ENCODE measurements around the gene TK1.

The TK1 gene

DNA sequence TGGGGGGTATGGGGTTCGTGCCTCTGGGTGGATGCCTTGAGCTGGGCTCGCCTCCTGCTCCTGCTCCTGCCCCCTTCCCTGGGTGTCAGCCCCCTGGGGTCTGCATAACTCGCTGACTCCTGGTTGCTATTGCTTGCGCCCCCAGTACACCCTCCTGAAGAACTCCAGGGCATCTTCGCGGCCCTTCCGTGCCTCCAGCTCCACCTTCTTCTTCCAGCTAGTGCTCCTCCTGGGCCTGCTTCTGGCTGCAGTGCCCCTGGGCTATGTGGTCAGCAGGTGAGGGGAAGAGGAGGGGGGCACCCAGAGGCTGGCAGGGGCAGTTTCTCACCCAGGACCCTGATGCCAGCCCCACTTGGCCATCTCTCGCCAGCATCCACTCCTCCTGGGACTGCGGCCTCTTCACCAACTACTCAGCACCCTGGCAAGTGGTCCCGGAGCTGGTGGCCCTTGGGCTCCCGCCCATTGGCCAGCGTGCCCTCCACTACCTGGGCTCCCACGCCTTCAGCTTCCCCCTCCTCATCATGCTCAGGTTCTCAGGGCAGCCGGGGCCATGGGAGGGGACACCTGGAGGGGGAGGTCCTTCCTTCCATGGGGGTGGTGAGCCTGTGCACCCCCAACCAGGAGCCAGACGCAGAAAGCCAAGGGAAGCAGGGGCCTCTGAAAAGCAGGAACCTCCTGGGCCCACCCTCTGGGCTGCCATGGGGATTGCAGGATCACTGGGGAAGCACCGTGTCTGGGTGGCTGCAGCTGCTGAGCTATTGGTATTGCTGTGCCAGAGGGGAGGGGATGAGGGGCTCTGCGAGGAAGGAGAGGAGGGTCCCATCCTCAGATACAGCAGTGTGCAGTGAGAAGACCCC is 48.4 kb downstream of the TK1 start:
- ChIA-PET POLR2A (ENCODE audit: low non-redundant PET) (interaction anchor here (0.6 kb wide), 1 partner anchor 29 kb away, joined by 7 read pairs; no protein-coding TSS in a partner anchor), CTCF (interaction anchor here (0.6 to 1.7 kb wide), 5 partner anchors 9 to 99 kb away, joined by 3 to 6 read pairs (median 4); partner anchors contain the start of gene TMC8)
- peak overlapping the region; percentile 92 for H3K27ac ChIP-seq
- no peak for DNase-seq (ENCODE audit: low spot score)
- TF ChIP-seq, protein P1, sequence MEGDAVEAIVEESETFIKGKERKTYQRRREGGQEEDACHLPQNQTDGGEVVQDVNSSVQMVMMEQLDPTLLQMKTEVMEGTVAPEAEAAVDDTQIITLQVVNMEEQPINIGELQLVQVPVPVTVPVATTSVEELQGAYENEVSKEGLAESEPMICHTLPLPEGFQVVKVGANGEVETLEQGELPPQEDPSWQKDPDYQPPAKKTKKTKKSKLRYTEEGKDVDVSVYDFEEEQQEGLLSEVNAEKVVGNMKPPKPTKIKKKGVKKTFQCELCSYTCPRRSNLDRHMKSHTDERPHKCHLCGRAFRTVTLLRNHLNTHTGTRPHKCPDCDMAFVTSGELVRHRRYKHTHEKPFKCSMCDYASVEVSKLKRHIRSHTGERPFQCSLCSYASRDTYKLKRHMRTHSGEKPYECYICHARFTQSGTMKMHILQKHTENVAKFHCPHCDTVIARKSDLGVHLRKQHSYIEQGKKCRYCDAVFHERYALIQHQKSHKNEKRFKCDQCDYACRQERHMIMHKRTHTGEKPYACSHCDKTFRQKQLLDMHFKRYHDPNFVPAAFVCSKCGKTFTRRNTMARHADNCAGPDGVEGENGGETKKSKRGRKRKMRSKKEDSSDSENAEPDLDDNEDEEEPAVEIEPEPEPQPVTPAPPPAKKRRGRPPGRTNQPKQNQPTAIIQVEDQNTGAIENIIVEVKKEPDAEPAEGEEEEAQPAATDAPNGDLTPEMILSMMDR (conservative IDR thresholded peaks at IDR 0.05; ENCODE audit: low read depth): no peak

DNA sequence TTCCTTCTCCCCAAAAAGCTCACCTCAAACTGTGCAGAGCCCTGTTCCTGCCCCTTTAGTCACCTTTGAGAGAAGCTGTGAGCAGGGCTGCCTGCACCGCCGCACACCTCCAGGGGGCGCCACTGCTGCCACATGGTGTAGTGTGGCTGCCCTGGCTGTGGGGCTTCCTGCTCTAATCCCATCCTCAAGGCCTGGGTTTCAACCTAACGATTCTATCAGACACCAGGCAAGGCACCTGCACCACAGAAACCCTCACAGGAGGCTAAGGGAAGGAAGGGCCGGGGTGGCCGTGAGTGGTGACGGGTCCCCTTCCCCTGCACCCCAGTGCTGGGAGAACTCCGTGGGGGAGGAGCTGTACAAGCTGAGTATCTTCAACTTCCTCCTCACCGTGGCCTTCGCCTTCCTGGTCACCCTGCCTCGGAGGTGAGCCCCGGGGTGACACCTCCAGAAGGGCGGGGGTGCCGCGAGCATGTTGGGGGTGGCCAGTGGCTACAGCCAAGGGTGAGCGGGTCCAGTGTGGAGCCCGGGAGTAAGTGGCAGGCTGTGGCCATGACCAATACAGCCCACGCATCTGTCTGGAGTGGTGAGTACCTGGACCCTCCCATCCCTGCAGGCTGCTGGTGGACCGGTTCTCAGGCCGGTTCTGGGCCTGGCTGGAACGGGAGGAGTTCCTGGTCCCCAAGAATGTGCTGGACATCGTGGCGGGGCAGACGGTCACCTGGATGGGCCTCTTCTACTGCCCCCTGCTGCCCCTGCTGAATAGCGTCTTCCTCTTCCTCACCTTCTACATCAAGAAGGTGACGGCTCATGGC is 49.3 kb downstream of the TK1 start:
- POLR2A ChIA-PET (ENCODE audit: low non-redundant PET): interaction anchor here (0.6 kb wide), 1 partner anchor 30 kb away, joined by 7 read pairs; no protein-coding TSS in a partner anchor
- DNase-seq (ENCODE audit: low spot score): no peak
- CTCF ChIA-PET: interaction anchor here (1.1 to 1.7 kb wide), 4 partner anchors 8 to 41 kb away, joined by 3 to 6 read pairs (median 4); partner anchors contain the start of gene TMC8
- peak overlapping the region; percentile 92; the same call in 1 of the 2 replicates for H3K27ac ChIP-seq
- TF ChIP-seq, protein P1 (conservative IDR thresholded peaks at IDR 0.05; ENCODE audit: low read depth): peak; percentile 37

DNA sequence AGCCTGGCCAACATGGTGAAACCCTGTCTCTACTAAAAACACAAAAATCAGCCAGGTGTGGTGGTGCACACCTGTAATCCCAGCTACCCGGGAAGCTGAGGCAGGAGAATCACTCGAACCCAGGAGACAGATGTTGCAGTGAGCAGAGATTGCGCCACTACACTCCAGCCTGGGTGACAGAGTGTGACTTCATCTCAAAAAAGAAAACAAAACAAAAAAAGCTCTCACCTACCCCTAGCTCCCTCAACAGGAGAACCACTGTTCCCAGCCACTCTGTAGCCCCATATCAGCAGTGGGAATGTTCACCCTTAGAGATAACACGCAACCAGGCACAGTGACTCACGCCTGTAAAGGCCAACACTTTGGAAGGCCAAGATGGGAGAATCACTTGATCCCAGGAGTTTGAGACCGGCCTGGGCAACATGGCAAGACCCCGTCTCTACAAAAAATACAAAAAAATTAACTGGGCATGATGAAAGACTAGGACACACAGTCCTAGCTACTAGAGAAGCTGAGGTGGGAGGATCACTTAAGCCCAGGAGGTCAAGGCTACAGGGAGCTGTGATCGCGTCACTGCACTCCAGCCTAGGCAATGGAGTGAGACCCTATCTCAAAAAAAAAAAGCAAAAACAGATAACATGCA is 50.9 kb downstream of the TK1 start:
- TF ChIP-seq, protein P1 (conservative IDR thresholded peaks at IDR 0.05; ENCODE audit: low read depth): no peak
- no peak for DNase-seq (ENCODE audit: low spot score)
- ChIA-PET CTCF (interaction anchor here (0.6 kb wide), 1 partner anchor 23 kb away, joined by 3 read pairs; no protein-coding TSS in a partner anchor), POLR2A (ENCODE audit: low non-redundant PET) (no interaction called here)
- H3K27ac ChIP-seq: no peak overlapping the region

DNA sequence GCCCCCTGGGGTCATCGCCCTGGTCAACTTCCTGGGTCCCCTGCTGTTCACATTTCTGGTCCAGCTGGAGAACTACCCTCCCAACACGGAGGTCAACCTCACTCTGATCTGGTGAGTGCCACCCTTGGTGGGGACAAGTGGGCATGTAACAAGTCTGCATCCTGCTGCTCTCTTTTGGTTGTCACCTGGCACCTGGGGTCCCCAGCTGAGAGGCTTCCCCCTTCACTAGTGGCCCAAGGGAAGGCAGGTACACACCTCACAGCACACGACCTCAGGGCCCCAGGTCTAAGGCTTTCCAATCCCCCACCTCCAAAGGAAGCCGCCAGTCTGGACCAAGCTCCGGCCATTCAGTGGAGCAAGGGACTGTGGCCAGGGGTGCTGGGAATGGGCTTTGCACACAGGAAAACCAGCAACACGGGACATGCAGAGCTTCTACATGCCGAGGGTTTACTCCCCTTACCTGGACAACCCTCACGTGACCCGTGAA is 51.9 kb downstream of the TK1 start:
- no peak overlapping the region for H3K27ac ChIP-seq
- ChIA-PET CTCF (interaction anchor here (0.6 to 1.3 kb wide), 5 partner anchors 10 to 834 kb away, joined by 3 read pairs; no protein-coding TSS in a partner anchor), POLR2A (ENCODE audit: low non-redundant PET) (no interaction called here)
- TF ChIP-seq, protein P1 (conservative IDR thresholded peaks at IDR 0.05; ENCODE audit: low read depth): no peak
- DNase-seq (ENCODE audit: low spot score): no peak

DNA sequence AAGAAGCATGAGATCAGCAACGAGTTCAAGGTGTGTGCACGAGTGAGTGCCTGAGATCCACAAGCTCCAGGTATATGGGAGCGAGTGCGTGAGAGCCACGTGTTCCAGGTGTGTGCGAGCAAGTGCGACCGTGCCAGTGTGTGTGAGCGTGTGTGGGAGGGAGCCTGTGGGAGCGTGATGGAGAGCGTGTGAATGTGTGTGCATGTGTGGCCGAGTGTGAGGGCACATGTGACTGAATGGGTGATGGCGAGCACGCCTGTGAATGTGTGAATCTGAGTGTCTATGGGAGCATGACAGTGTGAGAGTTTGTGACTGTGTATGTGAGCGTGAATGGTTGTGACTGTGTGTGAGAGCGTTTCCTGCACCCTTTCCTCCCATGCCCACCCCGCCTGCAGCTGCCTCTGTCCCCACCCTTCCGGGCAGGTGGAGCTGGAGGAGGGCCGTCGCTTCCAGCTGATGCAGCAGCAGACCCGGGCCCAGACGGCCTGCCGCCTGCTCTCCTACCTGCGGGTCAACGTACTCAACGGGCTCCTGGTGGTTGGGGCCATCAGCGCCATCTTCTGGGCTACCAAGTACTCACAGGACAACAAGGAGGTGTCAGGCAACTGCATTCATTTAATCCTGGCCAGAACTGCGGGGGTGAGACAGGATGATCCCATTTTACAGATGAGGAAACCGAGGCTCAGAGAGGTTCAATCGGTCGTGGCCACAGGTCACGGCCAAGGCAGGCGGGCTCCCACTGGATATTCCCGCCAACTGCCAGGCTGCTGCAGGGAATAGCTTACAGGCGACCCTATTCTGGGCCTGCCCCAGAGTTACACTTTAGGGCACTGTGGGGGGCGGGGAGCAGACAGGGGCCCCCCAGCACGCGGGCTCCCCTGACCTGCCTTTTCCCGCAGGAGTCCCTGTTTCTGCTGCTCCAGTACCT is 52.6 kb downstream of the TK1 start:
- TF ChIP-seq, protein P1 (conservative IDR thresholded peaks at IDR 0.05; ENCODE audit: low read depth): peak; percentile 41
- H3K27ac ChIP-seq: peak overlapping the region; percentile 44; the same call in 1 of the 2 replicates
- POLR2A ChIA-PET (ENCODE audit: low non-redundant PET): no interaction called here
- CTCF ChIA-PET: interaction anchor here (0.6 to 1.3 kb wide), 5 partner anchors 10 to 835 kb away, joined by 3 read pairs; no protein-coding TSS in a partner anchor
- DNase-seq (ENCODE audit: low spot score): no peak

All from RWPE1 (cell line).